Loucy (cell line): ENCODE data around the gene SART3.

Experiments used
- CTCF ChIP-seq: fragments of 200-600 bp; sonication (generic); conservative IDR thresholded peaks from 2 replicates; pipeline ENCODE4 v1.5.1; 2014; ENCODE audit warnings: mild to moderate bottlenecking, antibody characterized with exemption, low read length
- EZH2phosphoT487 ChIP-seq: fragments of 200-600 bp; IDR thresholded peaks from 2 replicates; pipeline ENCODE4 v1.6.1; 2018; ENCODE audit warnings: antibody characterized with exemption, mild to moderate bottlenecking, moderate library complexity, borderline replicate concordance

GRCh38 chr12:108564724-108565123 lies 3.8 kb upstream of the SART3 start:
- TF ChIP-seq CTCF: no peak
- no peak for TF ChIP-seq EZH2phosphoT487
